Measurements from ENCODE around the gene FAM204A. TPM values are rescaled to one million over a fixed set of nuclear protein-coding genes. Genes with fewer than 3 reads are reported as not detected.

FAM204A gene
- polyA plus RNA-seq, 1 experiment, result 42.8 TPM

DNA sequence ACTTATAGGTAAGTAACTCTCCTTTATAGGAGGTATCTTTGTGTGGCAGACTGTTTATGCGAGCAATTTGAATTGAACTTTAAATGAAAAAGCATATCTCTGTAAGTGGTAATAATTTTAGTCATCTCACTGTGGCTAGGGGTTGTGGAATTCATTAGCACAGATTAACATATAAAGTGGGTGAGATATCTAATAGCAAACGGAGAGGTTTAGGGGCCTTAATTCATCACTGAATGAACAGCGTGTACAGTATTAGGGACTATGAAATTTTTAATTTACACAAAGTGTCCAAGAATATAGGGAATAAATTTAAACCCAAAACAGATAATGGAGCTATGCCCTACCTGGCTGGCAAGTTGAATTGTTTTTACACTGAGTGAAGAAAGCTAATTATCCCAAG lies 15.7 kb upstream of the FAM204A start:
- DNase-seq (ENCODE audit: low read depth, low spot score), result no peak
- Histone ChIP-seq H3K9me3 (ENCODE audit: control insufficient read depth, insufficient read depth, low read length) (no peaks in the 10 kb centered on the region), H3K27ac (ENCODE audit: low read depth, low read length) (no peak overlapping the region), H3K27me3 (ENCODE audit: control insufficient read depth, insufficient read depth, low read length) (no peaks in the 10 kb centered on the region), H3K4me3 (ENCODE audit: low read depth, low read length) (no peak overlapping the region)
- TF ChIP-seq, protein P1, sequence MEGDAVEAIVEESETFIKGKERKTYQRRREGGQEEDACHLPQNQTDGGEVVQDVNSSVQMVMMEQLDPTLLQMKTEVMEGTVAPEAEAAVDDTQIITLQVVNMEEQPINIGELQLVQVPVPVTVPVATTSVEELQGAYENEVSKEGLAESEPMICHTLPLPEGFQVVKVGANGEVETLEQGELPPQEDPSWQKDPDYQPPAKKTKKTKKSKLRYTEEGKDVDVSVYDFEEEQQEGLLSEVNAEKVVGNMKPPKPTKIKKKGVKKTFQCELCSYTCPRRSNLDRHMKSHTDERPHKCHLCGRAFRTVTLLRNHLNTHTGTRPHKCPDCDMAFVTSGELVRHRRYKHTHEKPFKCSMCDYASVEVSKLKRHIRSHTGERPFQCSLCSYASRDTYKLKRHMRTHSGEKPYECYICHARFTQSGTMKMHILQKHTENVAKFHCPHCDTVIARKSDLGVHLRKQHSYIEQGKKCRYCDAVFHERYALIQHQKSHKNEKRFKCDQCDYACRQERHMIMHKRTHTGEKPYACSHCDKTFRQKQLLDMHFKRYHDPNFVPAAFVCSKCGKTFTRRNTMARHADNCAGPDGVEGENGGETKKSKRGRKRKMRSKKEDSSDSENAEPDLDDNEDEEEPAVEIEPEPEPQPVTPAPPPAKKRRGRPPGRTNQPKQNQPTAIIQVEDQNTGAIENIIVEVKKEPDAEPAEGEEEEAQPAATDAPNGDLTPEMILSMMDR (IDR thresholded peaks at IDR 0.05; ENCODE audit: low read depth, low read length), result no peak
- POLR2A ChIA-PET, result no interaction called here
- CTCF ChIA-PET, result interaction anchor here (1.0 kb wide), 1 partner anchor 862 kb away, joined by 3 read pairs; no protein-coding TSS in a partner anchor

DNA sequence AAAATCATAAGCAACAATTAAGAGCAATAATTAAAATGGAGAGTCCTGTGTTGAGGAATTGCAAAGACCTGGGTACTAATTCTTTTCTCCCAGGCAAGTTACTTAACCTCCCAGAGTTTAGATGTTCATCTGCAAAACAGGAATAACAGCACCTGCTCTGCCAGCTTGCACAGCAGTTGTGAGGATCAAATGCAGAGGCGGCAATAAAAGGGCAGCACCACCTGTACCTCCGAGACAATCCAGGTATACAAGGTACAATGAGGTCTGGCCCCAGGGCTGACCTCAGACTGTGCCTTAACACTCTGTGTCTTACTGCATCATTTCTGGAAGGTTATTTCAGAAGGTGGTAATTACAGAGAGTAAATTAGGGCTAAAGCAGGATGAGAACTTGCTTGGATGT lies 14.5 kb upstream of the FAM204A start:
- POLR2A ChIA-PET, result no interaction called here
- H3K4me3 ChIP-seq (ENCODE audit: low read depth, low read length), result no peak overlapping the region
- H3K27me3 ChIP-seq (ENCODE audit: control insufficient read depth, insufficient read depth, low read length), result no peaks in the 10 kb centered on the region
- no peak overlapping the region for H3K27ac ChIP-seq (ENCODE audit: low read depth, low read length)
- TF ChIP-seq, protein P1 (IDR thresholded peaks at IDR 0.05; ENCODE audit: low read depth, low read length), result no peak
- DNase-seq (ENCODE audit: low read depth, low spot score), result no peak
- CTCF ChIA-PET, result no interaction called here
- H3K9me3 ChIP-seq (ENCODE audit: control insufficient read depth, insufficient read depth, low read length), result no peaks in the 10 kb centered on the region

DNA sequence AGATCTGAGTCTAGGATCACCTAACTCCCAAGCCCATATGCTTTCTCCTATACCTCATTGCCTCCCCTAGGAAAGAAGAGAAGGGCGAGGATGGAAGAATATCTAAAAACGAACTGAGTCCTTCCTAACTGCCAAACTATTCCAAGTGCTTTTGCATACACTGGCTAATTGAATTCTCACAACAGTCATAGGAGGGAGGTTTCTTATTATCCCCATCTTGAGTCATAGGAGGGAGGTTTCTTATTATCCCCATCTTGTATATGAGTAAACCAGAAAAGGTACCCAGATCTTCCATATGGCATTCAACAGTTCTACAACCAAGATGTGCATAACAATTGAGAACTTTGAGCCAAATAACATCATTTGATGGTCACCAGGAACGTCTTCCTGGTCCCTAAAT lies 13.1 kb upstream of the FAM204A start:
- no peak overlapping the region for H3K4me3 ChIP-seq (ENCODE audit: low read depth, low read length)
- ChIA-PET CTCF (no interaction called here), POLR2A (no interaction called here)
- H3K27me3 ChIP-seq (ENCODE audit: control insufficient read depth, insufficient read depth, low read length), result no peaks in the 10 kb centered on the region
- no peak for DNase-seq (ENCODE audit: low read depth, low spot score)
- no peaks in the 10 kb centered on the region for H3K9me3 ChIP-seq (ENCODE audit: control insufficient read depth, insufficient read depth, low read length)
- H3K27ac ChIP-seq (ENCODE audit: low read depth, low read length), result no peak overlapping the region
- TF ChIP-seq, protein P1 (IDR thresholded peaks at IDR 0.05; ENCODE audit: low read depth, low read length), result no peak

DNA sequence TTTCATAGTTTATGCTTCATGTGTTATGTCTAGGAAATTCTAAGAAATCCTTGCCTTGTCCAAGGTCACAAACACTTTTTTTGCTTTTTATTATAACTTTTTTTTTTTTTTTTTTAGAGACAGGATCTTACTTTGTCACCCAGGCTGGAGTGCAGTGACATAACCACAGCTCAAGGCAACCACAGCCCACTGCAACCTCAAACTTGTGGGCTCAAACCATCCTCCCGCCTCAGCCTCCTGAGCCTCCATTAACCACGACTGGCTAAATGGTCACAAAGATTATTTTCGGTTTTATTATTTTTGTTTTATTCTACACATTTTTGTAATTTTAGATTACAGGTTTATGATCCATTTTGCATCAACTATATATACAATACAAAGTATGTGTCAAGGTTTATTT lies 7.1 kb upstream of the FAM204A start:
- Histone ChIP-seq H3K9me3 (ENCODE audit: control insufficient read depth, insufficient read depth, low read length) (no peaks in the 10 kb centered on the region), H3K27me3 (ENCODE audit: control insufficient read depth, insufficient read depth, low read length) (no peaks in the 10 kb centered on the region), H3K4me3 (ENCODE audit: low read depth, low read length) (no peak overlapping the region), H3K27ac (ENCODE audit: low read depth, low read length) (no peak overlapping the region)
- DNase-seq (ENCODE audit: low read depth, low spot score), result no peak
- TF ChIP-seq, protein P1 (IDR thresholded peaks at IDR 0.05; ENCODE audit: low read depth, low read length), result no peak
- POLR2A ChIA-PET, result no interaction called here
- CTCF ChIA-PET, result no interaction called here

DNA sequence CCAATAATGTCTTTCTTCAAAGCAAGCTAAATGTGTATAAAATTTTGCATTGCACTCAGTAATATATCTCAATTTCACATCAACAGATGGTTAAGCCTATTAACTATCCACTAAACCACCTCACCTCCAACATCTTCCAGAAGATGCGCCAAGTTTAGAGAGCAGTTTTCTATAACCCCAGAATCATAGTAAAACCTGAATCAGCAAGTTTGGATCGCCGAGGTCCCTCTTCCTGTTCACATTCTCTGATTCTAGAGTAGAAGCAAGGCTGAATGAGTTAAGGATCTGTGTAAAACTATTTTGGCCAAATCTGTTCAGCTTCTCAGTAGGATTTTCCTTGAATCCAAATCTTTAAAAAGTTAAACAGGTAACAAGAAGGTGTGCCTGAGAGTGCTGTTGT lies 1.4 kb upstream of the FAM204A start:
- CTCF ChIA-PET, result interaction anchor here (0.6 kb wide), 1 partner anchor 68 kb away, joined by 3 read pairs; no protein-coding TSS in a partner anchor
- no peak for DNase-seq (ENCODE audit: low read depth, low spot score)
- H3K27ac ChIP-seq (ENCODE audit: low read depth, low read length), result no peak overlapping the region
- H3K4me3 ChIP-seq (ENCODE audit: low read depth, low read length), result no peak overlapping the region
- H3K9me3 ChIP-seq (ENCODE audit: control insufficient read depth, insufficient read depth, low read length), result no peaks in the 10 kb centered on the region; the same call in 1 of the 2 replicates
- POLR2A ChIA-PET, result no interaction called here
- TF ChIP-seq, protein P1 (IDR thresholded peaks at IDR 0.05; ENCODE audit: low read depth, low read length), result no peak
- no peaks in the 10 kb centered on the region for H3K27me3 ChIP-seq (ENCODE audit: control insufficient read depth, insufficient read depth, low read length)

Data from AG04450 (cell line).